ENCODE data around the gene FHL3. TPM values are rescaled to one million over a fixed set of nuclear protein-coding genes. Genes with fewer than 3 reads are reported as not detected.

FHL3 gene
- polyA plus RNA-seq, 2 of the 4 experiments (the other 2 are of a cell fraction) = 1.4 to 5.4 TPM

DNA sequence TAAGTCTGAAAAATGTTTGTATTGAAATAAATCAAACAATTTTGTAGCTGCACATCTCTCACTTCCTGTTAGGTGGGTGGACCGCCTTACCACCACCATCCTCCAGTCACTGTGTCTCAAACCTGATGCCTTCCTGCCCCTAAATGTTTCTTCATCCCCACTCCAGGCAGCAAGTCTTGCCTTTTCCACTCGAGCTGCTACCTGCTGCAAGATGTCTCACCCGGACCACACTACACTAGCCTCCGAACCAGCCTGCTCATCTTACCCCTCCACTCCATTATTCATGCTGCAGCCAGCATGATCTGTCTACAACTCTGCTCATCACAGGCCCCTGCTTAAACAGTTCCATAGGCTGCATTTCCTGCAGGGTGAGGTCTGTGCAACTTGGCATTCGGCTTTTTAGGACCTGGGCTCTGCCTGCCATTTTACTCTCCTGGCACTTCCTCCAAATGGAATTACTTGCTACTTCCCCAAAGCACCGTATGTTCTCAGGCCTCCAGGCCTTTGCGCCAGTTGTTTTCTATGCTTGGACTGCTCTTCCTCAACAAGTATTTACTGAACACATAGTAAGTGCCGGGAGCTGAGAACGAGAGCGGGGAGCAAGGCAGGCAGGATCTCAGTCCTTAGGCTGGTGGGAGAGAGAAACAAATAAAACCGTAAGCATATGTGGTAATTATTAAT, 10.3 kb downstream of the FHL3 start:
- no peak overlapping the region for H3K4me2 ChIP-seq
- DNase-seq (ENCODE audit: low read depth in 1 of 2, low spot score in 1 of 2) = no peak
- TF ChIP-seq ZC3H11A (IDR thresholded peaks at IDR 0.05) = no peak
- TF ChIP-seq NFE2L2 (conservative IDR thresholded peaks at IDR 0.05; ENCODE audit: low read length) = no peak
- no peak for TF ChIP-seq MAFK (IDR thresholded peaks at IDR 0.05; ENCODE audit: partially characterized antibody)
- no peak for TF ChIP-seq PHF8 (IDR thresholded peaks at IDR 0.05; ENCODE audit: borderline replicate concordance, low read depth)
- TF ChIP-seq, protein P1, sequence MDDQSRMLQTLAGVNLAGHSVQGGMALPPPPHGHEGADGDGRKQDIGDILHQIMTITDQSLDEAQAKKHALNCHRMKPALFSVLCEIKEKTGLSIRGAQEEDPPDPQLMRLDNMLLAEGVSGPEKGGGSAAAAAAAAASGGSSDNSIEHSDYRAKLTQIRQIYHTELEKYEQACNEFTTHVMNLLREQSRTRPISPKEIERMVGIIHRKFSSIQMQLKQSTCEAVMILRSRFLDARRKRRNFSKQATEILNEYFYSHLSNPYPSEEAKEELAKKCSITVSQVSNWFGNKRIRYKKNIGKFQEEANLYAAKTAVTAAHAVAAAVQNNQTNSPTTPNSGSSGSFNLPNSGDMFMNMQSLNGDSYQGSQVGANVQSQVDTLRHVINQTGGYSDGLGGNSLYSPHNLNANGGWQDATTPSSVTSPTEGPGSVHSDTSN (IDR thresholded peaks at IDR 0.05) = no peak
- ATAC-seq = no peak
- H3K27ac ChIP-seq = no peak overlapping the region
- no peak overlapping the region for H3K4me3 ChIP-seq
- FAIRE-seq = no peak
- ChIA-PET CTCF (interaction anchor here (0.9 kb wide), 1 partner anchor 840 kb away, joined by 3 read pairs; no protein-coding TSS in a partner anchor), POLR2A (no interaction called here)
- 86% methylated on average over 11 of the region's 11 CpGs for WGBS (ENCODE audit: missing lambda C conversion rate)
- peaks cover 13% of the 10 kb centered on the region for H3K4me1 ChIP-seq
- no peaks in the 10 kb centered on the region for H3K9me3 ChIP-seq

DNA sequence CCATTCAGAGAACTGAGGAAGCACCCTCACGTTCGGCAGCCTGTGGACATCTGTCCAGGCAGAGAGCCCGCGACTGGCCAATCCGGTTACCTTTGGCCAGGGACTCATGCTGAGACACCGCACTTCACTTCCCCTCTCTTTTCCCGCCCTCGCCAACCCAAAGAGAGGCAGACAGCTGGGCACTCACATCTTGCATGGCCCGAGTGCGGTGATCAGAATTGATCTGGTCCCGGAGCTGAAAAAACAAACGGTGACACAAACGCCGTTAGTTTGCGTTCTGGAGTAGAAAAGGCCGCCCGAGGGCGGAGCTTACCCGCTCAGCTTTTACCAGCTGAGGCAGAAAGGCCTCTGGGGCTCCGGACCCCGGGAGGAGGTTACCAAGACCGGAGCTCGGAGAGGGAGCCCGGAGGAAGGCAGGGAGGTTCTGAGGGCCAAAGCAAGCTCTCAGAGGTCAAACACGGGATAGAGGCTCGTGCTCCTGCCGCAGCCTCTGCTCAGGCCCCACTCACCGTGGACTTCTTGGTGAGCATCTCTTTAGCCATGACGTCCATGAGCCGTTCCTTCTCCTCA, 15.9 kb downstream of the FHL3 start:
- Histone ChIP-seq H3K4me3 (peak overlapping the region; percentile 99), H3K4me1 (peaks cover 13% of the 10 kb centered on the region), H3K4me2 (peak overlapping the region; percentile 94), H3K27ac (peak overlapping the region; percentile 92 to 94), H3K9me3 (no peaks in the 10 kb centered on the region)
- FAIRE-seq = no peak
- CTCF ChIA-PET = interaction anchor here (0.6 to 2.9 kb wide), 14 partner anchors 9 to 88 kb away, joined by 3 to 53 read pairs (median 5); partner anchors contain the start of gene UTP11
- POLR2A ChIA-PET = no interaction called here
- TF ChIP-seq, protein P2, sequence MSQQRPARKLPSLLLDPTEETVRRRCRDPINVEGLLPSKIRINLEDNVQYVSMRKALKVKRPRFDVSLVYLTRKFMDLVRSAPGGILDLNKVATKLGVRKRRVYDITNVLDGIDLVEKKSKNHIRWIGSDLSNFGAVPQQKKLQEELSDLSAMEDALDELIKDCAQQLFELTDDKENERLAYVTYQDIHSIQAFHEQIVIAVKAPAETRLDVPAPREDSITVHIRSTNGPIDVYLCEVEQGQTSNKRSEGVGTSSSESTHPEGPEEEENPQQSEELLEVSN (IDR thresholded peaks at IDR 0.05; ENCODE audit: borderline replicate concordance, low read depth) = peak; percentile 18; the same call in 1 of the 2 replicates
- TF ChIP-seq, protein P3, sequence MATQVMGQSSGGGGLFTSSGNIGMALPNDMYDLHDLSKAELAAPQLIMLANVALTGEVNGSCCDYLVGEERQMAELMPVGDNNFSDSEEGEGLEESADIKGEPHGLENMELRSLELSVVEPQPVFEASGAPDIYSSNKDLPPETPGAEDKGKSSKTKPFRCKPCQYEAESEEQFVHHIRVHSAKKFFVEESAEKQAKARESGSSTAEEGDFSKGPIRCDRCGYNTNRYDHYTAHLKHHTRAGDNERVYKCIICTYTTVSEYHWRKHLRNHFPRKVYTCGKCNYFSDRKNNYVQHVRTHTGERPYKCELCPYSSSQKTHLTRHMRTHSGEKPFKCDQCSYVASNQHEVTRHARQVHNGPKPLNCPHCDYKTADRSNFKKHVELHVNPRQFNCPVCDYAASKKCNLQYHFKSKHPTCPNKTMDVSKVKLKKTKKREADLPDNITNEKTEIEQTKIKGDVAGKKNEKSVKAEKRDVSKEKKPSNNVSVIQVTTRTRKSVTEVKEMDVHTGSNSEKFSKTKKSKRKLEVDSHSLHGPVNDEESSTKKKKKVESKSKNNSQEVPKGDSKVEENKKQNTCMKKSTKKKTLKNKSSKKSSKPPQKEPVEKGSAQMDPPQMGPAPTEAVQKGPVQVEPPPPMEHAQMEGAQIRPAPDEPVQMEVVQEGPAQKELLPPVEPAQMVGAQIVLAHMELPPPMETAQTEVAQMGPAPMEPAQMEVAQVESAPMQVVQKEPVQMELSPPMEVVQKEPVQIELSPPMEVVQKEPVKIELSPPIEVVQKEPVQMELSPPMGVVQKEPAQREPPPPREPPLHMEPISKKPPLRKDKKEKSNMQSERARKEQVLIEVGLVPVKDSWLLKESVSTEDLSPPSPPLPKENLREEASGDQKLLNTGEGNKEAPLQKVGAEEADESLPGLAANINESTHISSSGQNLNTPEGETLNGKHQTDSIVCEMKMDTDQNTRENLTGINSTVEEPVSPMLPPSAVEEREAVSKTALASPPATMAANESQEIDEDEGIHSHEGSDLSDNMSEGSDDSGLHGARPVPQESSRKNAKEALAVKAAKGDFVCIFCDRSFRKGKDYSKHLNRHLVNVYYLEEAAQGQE (IDR thresholded peaks at IDR 0.05) = no peak
- no peak for TF ChIP-seq TP53 (CRISPR knock-in tag; IDR thresholded peaks at IDR 0.05)
- TF ChIP-seq FOSL2 (IDR thresholded peaks at IDR 0.05) = no peak
- TF ChIP-seq FOSL2 (CRISPR knock-in tag; IDR thresholded peaks at IDR 0.05) = no peak
- peak; percentile 73; the same call in 1 of the 2 replicates for TF ChIP-seq KDM5A (IDR thresholded peaks at IDR 0.05)
- ATAC-seq = peak; percentile 63 to 70
- DNase-seq (ENCODE audit: low read depth in 1 of 2, low spot score in 1 of 2) = no peak
- 2% methylated on average over 16 of the region's 30 CpGs for WGBS (ENCODE audit: missing lambda C conversion rate)

DNA sequence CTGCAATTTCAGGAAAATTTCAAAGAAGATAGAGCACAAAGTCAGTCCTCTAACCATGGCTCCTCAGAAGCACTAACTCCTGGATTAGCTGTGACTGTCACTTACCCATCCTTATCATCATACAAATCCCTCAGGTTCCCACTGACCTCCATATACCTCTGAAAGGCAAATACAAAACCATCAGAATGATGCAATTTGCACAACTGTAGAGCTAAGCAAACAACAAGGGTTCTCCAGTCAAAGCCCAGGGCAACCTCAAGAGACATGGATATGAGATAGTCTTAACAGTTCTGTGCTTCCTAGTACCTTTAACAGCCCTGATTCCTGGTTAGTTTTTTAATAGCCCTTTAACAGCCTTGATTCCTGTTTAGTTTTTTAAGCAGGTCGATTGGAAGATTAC, 17.6 kb downstream of the FHL3 start:
- H3K9me3 ChIP-seq = no peaks in the 10 kb centered on the region
- CTCF ChIA-PET = interaction anchor here (1.2 kb wide), 1 partner anchor 98 kb away, joined by 3 read pairs; no protein-coding TSS in a partner anchor
- H3K27ac ChIP-seq = no peak overlapping the region
- WGBS (ENCODE audit: missing lambda C conversion rate) = 4% methylated on average over 1 of the region's 1 CpG
- FAIRE-seq (no peak), DNase-seq (ENCODE audit: low read depth in 1 of 2, low spot score in 1 of 2) (no peak), ATAC-seq (no peak)
- POLR2A ChIA-PET = no interaction called here
- H3K4me1 ChIP-seq = peaks cover 13% of the 10 kb centered on the region
- H3K4me2 ChIP-seq = peak overlapping the region; percentile 94
- TF ChIP-seq FOSB (CRISPR knock-in tag; IDR thresholded peaks at IDR 0.05) (no peak), EHMT2 (IDR thresholded peaks at IDR 0.05; ENCODE audit: low read depth) (no peak)
- TF ChIP-seq, protein P4, sequence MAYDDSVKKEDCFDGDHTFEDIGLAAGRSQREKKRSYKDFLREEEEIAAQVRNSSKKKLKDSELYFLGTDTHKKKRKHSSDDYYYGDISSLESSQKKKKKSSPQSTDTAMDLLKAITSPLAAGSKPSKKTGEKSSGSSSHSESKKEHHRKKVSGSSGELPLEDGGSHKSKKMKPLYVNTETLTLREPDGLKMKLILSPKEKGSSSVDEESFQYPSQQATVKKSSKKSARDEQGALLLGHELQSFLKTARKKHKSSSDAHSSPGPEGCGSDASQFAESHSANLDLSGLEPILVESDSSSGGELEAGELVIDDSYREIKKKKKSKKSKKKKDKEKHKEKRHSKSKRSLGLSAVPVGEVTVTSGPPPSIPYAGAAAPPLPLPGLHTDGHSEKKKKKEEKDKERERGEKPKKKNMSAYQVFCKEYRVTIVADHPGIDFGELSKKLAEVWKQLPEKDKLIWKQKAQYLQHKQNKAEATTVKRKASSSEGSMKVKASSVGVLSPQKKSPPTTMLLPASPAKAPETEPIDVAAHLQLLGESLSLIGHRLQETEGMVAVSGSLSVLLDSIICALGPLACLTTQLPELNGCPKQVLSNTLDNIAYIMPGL (CRISPR knock-in tag; IDR thresholded peaks at IDR 0.05; ENCODE audit: borderline replicate concordance) = no peak
- no peak overlapping the region for H3K4me3 ChIP-seq
